ENCODE results near the gene FRMD7. TPM values are rescaled to one million over a fixed set of nuclear protein-coding genes. Genes with fewer than 3 reads are reported as not detected.

The FRMD7 gene
- total RNA-seq, 2 donors from 2014 or later = not detected

- no peaks in the 10 kb centered on the region for H3K36me3 ChIP-seq
- no peak overlapping the region for H3K27ac ChIP-seq
- no peaks in the 10 kb centered on the region for H3K9me3 ChIP-seq
- intact Hi-C loops (cut with DNase I) = no loop called here
- H3K4me3 ChIP-seq = no peak overlapping the region
- TF ChIP-seq CTCF (IDR thresholded peaks at IDR 0.05) (no peak), POLR2A (IDR thresholded peaks at IDR 0.05) (no peak), POLR2AphosphoS5 (IDR thresholded peaks at IDR 0.05) (no peak)
- H3K4me1 ChIP-seq (replicated peaks) = no peaks in the 10 kb centered on the region
- H3K27me3 ChIP-seq (replicated peaks; ENCODE audit: insufficient read depth) = no peaks in the 10 kb centered on the region
- no peak for DNase-seq (ENCODE audit: low spot score)
- 74% methylated on average over 8 of the region's 8 CpGs for WGBS
These were observed 37.2 kb downstream of the FRMD7 start for GRCh38 chrX:132090403-132091159.

DNA sequence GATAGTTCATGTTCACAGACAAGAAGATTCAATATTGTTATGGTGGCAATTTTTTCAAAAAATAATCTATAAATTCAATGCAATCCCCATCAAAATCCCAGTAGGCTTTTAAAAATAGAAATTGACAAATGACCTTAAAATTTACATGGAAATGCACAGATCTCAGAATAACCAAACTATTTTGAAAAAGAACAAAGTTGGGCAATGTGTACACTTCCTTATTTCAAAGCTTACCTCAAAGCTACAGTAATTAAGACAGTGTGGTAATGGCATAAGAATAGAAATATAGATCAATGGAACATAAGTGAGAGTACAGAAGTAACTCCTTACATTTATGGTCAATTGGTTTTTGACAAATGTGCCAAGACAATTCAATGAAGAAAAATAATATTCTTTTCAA is 39.0 kb downstream of the FRMD7 start:
- TF ChIP-seq POLR2A (IDR thresholded peaks at IDR 0.05) (no peak), CTCF (IDR thresholded peaks at IDR 0.05) (no peak), POLR2AphosphoS5 (IDR thresholded peaks at IDR 0.05) (no peak)
- Histone ChIP-seq H3K36me3 (no peaks in the 10 kb centered on the region), H3K27ac (no peak overlapping the region), H3K9me3 (no peaks in the 10 kb centered on the region), H3K27me3 (replicated peaks; ENCODE audit: insufficient read depth) (no peaks in the 10 kb centered on the region), H3K4me1 (replicated peaks) (no peaks in the 10 kb centered on the region), H3K4me3 (no peak overlapping the region)
- DNase-seq (ENCODE audit: low spot score) = no peak
- intact Hi-C loops (cut with DNase I) = no loop called here

- Histone ChIP-seq H3K27ac (no peak overlapping the region), H3K27me3 (replicated peaks; ENCODE audit: insufficient read depth) (no peaks in the 10 kb centered on the region), H3K4me1 (replicated peaks) (no peaks in the 10 kb centered on the region), H3K4me3 (no peak overlapping the region), H3K9me3 (no peaks in the 10 kb centered on the region), H3K36me3 (no peaks in the 10 kb centered on the region)
- intact Hi-C loops (cut with DNase I) = no loop called here
- 54% methylated on average over 2 of the region's 2 CpGs for WGBS
- TF ChIP-seq POLR2AphosphoS5 (IDR thresholded peaks at IDR 0.05) = no peak
- TF ChIP-seq POLR2A (IDR thresholded peaks at IDR 0.05) = no peak
- TF ChIP-seq CTCF (IDR thresholded peaks at IDR 0.05) = no peak
- no peak for DNase-seq (ENCODE audit: low spot score)
These were observed 41.1 kb downstream of the FRMD7 start for GRCh38 chrX:132086672-132087071.

- Histone ChIP-seq H3K36me3 (no peaks in the 10 kb centered on the region), H3K27me3 (replicated peaks; ENCODE audit: insufficient read depth) (no peaks in the 10 kb centered on the region), H3K4me1 (replicated peaks) (no peaks in the 10 kb centered on the region), H3K4me3 (no peak overlapping the region), H3K27ac (no peak overlapping the region), H3K9me3 (no peaks in the 10 kb centered on the region)
- intact Hi-C loops (cut with DNase I) = no loop called here
- WGBS = 28% methylated on average over 3 of the region's 3 CpGs
- DNase-seq (ENCODE audit: low spot score) = no peak
- TF ChIP-seq CTCF (IDR thresholded peaks at IDR 0.05) = no peak
- TF ChIP-seq POLR2A (IDR thresholded peaks at IDR 0.05) = no peak
- no peak for TF ChIP-seq POLR2AphosphoS5 (IDR thresholded peaks at IDR 0.05)
These were observed 42.0 kb downstream of the FRMD7 start for GRCh38 chrX:132085786-132086185.

DNA sequence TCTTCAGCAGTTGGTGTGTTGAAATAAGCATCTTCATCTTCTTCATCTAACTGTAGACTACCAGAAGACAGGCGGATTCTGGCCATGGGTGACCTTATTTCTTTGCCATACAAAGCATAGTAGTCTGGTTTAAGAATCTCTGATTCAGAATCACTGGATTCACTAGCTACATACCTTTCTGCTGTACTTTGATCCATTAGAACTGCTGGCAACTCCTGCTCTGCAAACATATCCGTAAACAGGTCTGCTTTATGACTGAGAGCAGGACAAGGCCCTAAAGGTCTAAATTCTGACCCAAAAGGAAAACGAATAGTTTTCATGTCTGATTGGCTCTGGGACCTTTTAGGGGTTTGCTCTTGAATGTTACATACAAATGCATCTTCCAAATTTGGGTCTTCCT is 49.9 kb downstream of the FRMD7 start:
- Histone ChIP-seq H3K27ac (no peak overlapping the region), H3K4me3 (no peak overlapping the region), H3K4me1 (replicated peaks) (no peaks in the 10 kb centered on the region), H3K9me3 (no peaks in the 10 kb centered on the region), H3K36me3 (no peaks in the 10 kb centered on the region), H3K27me3 (replicated peaks; ENCODE audit: insufficient read depth) (no peaks in the 10 kb centered on the region)
- intact Hi-C loops (cut with DNase I) = no loop called here
- TF ChIP-seq CTCF (IDR thresholded peaks at IDR 0.05) = no peak
- no peak for TF ChIP-seq POLR2A (IDR thresholded peaks at IDR 0.05)
- no peak for TF ChIP-seq POLR2AphosphoS5 (IDR thresholded peaks at IDR 0.05)
- no peak for DNase-seq (ENCODE audit: low spot score)
- 96% methylated on average over 3 of the region's 3 CpGs for WGBS
